ENCODE data around the gene CT55.
"Not testable (repeated sequence)": the region's sequence is repeated elsewhere in the genome, so short reads cannot be mapped to it uniquely, and the experiment has no call there.

Gene CT55

GRCh38 chrX:135170877-135171519 lies at the start of gene CT55:
Gene CT55, minus strand, starts transcription at chrX:135171398. Its CDS starts 227 bp downstream, at chrX:135171171.
- no peak for DNase-seq

GRCh38 chrX:135213200-135213844 lies 42.1 kb upstream of the CT55 start:
- no peak for DNase-seq

GRCh38 chrX:135206427-135206826 lies 35.2 kb upstream of the CT55 start:
- DNase-seq, result not testable (repeated sequence)

- no peak for DNase-seq
Measured at GRCh38 chrX:135200297-135200696, 29.1 kb upstream of the CT55 start.

GRCh38 chrX:135194684-135195083 lies 23.5 kb upstream of the CT55 start:
- DNase-seq, result no peak

GRCh38 chrX:135193740-135194139 lies 22.5 kb upstream of the CT55 start:
- DNase-seq, result no peak

- no peak for DNase-seq
Measured at GRCh38 chrX:135191838-135192237, 20.6 kb upstream of the CT55 start.

GRCh38 chrX:135185795-135186443 lies 14.7 kb upstream of the CT55 start:
- peak; percentile 57 to 65 for DNase-seq

GRCh38 chrX:135178636-135179035 lies 7.4 kb upstream of the CT55 start:
- DNase-seq, result no peak

GRCh38 chrX:135170468-135170867 lies 730 bp downstream of the CT55 start:
- DNase-seq, result no peak

- not testable (repeated sequence) for DNase-seq
Measured at GRCh38 chrX:135169534-135169933, 1.7 kb downstream of the CT55 start.

GRCh38 chrX:135168486-135168885 lies 2.7 kb downstream of the CT55 start:
- DNase-seq, result no peak

- DNase-seq, result not testable (repeated sequence)
Measured at GRCh38 chrX:135154688-135155087, 16.5 kb downstream of the CT55 start.

- not testable (repeated sequence) for DNase-seq
Measured at GRCh38 chrX:135126145-135126544, 45.1 kb downstream of the CT55 start.

GRCh38 chrX:135120056-135120576 lies 51.1 kb downstream of the CT55 start, which contains the start of gene ETDB:
Gene ETDB, minus strand, starts transcription at chrX:135120526. Its CDS starts 1,265 bp downstream, at chrX:135119261.
- DNase-seq, result not testable (repeated sequence)

- not testable (repeated sequence) for DNase-seq
Measured at GRCh38 chrX:135116064-135116463, 55.1 kb downstream of the CT55 start.

- DNase-seq, result no peak
Measured at GRCh38 chrX:135114392-135114791, 56.8 kb downstream of the CT55 start.

GRCh38 chrX:135112743-135113142 lies 58.5 kb downstream of the CT55 start:
- no peak for DNase-seq

GRCh38 chrX:135112096-135112729 lies 59.0 kb downstream of the CT55 start:
- DNase-seq, result peak; percentile 8 to 49

- no peak for DNase-seq
Measured at GRCh38 chrX:135109554-135109953, 61.6 kb downstream of the CT55 start.
